ENCODE data around the gene MEX3D. TPM values are rescaled to one million over a fixed set of nuclear protein-coding genes. Genes with fewer than 3 reads are reported as not detected.

MEX3D gene
- total RNA-seq, 4 donors from 2014 or later = 2.4 to 7.9 (median 5.3) TPM

- no peaks in the 10 kb centered on the region for H3K27me3 ChIP-seq
- H3K36me3 ChIP-seq = peaks cover 0 to 20% of the 10 kb centered on the region in 2 donors
- TF ChIP-seq POLR2A (IDR thresholded peaks at IDR 0.05) (peak; percentile 88 to 91), CTCF (IDR thresholded peaks at IDR 0.05 in 4 of 5, conservative IDR thresholded peaks at IDR 0.05 in 1 of 5) (peak in 1 of 5 experiments; percentile 20)
- H3K27ac ChIP-seq = peak overlapping the region; percentile 88 to 98 (median 93)
- DNase-seq = peak; percentile 68 to 85
- peak; percentile 80 to 87 for ATAC-seq
- in situ Hi-C loops (cut with MboI; ENCODE audit: low sequenced_read_pairs in 4 of 4) (no loop called here), intact Hi-C loops (cut with DNase I; ENCODE audit: low total_unique reads) (loop anchor here (1.0 kb wide), 3 partner anchors 13 to 102 kb away; partner anchors contain the start of genes PCSK4, TCF3 and UQCR11)
- H3K4me3 ChIP-seq = peak overlapping the region; percentile 76 to 90 (median 84)
- H3K9me3 ChIP-seq = no peaks in the 10 kb centered on the region
- H3K4me1 ChIP-seq = peaks cover 22 to 30% of the 10 kb centered on the region in 2 donors
Observed at GRCh38 chr19:1592024-1592754, 24.1 kb upstream of the MEX3D start.

GRCh38 chr19:1591421-1592023 lies 23.4 kb upstream of the MEX3D start:
- H3K27ac ChIP-seq = peak overlapping the region; percentile 88 to 98 (median 93)
- TF ChIP-seq POLR2A (IDR thresholded peaks at IDR 0.05) (no peak), CTCF (IDR thresholded peaks at IDR 0.05 in 4 of 5, conservative IDR thresholded peaks at IDR 0.05 in 1 of 5) (no peak)
- H3K36me3 ChIP-seq = peaks cover 0 to 13% of the 10 kb centered on the region in 2 donors
- H3K9me3 ChIP-seq = no peaks in the 10 kb centered on the region
- no peaks in the 10 kb centered on the region for H3K27me3 ChIP-seq
- ATAC-seq = peak; percentile 14 to 15
- DNase-seq = peak in 1 of 2 donors; percentile 29
- in situ Hi-C loops (cut with MboI; ENCODE audit: low sequenced_read_pairs in 4 of 4) (no loop called here), intact Hi-C loops (cut with DNase I; ENCODE audit: low total_unique reads) (loop anchor here (1.0 kb wide), 3 partner anchors 14 to 101 kb away; partner anchors contain the start of genes PCSK4, TCF3 and UQCR11)
- H3K4me1 ChIP-seq = peaks cover 22 to 30% of the 10 kb centered on the region in 2 donors
- H3K4me3 ChIP-seq = peak overlapping the region; percentile 76 to 90 (median 84)

- in situ Hi-C loops (cut with MboI; ENCODE audit: low sequenced_read_pairs in 4 of 4) = no loop called here
Observed at GRCh38 chr19:1590641-1591397, 22.7 kb upstream of the MEX3D start.

More at GRCh38 chr19:1590641-1591397, 22.7 kb upstream of the MEX3D start:
- Histone ChIP-seq H3K9me3 (no peaks in the 10 kb centered on the region), H3K27ac (peak overlapping the region; percentile 88 to 98 (median 93)), H3K4me1 (peaks cover 22 to 30% of the 10 kb centered on the region in 2 donors), H3K4me3 (peak overlapping the region; percentile 76 to 90 (median 84)), H3K36me3 (peaks cover 0 to 8% of the 10 kb centered on the region in 2 donors), H3K27me3 (no peaks in the 10 kb centered on the region)
- ATAC-seq = no peak
- TF ChIP-seq POLR2A (IDR thresholded peaks at IDR 0.05) (no peak), CTCF (IDR thresholded peaks at IDR 0.05 in 4 of 5, conservative IDR thresholded peaks at IDR 0.05 in 1 of 5) (no peak)
- no peak for DNase-seq
- intact Hi-C loops (cut with DNase I; ENCODE audit: low total_unique reads) = no loop called here
